ENCODE data around the gene MRPS2. TPM values are rescaled to one million over a fixed set of nuclear protein-coding genes. Genes with fewer than 3 reads are reported as not detected.

MRPS2 gene
- total RNA-seq, 1 experiment from 2014 or later, result 84.4 TPM

- Histone ChIP-seq H4K20me1 (ENCODE audit: insufficient read depth) (no peaks in the 10 kb centered on the region), H3K4me3 (no peak overlapping the region), H3K79me2 (ENCODE audit: low read depth) (no peaks in the 10 kb centered on the region), H3K4me1 (replicated peaks; ENCODE audit: insufficient read depth) (no peaks in the 10 kb centered on the region), H3K4me2 (no peak overlapping the region), H3K27ac (no peak overlapping the region), H3K9me3 (ENCODE audit: insufficient read depth, low read depth) (no peaks in the 10 kb centered on the region), H3K9me2 (ENCODE audit: insufficient read depth) (no peaks in the 10 kb centered on the region), H2AFZ (no peak overlapping the region), H3F3A (ENCODE audit: insufficient read depth, low read depth) (no peaks in the 10 kb centered on the region), H3K27me3 (ENCODE audit: insufficient read depth, low read depth) (peaks cover 60% of the 10 kb centered on the region), H3K36me3 (ENCODE audit: low read depth) (no peaks in the 10 kb centered on the region)
- ChIA-PET POLR2A (ENCODE audit: unreplicated experiment) (no interaction called here), CTCF (no interaction called here)
- intact Hi-C loops (cut with micrococcal nuclease; ENCODE audit: unreplicated experiment), result no loop called here
- DNase-seq, result no peak
- no TSS peak for BruUV-seq (replicated peaks)
- TF ChIP-seq EZH2 (IDR thresholded peaks at IDR 0.05; ENCODE audit: low read depth), result no peak
- no peak for TF ChIP-seq CTCF (conservative IDR thresholded peaks at IDR 0.05)
Measured at GRCh38 chr9:135521608-135522095, 21.2 kb downstream of the MRPS2 start.

GRCh38 chr9:135522137-135522877 is 21.8 kb downstream of the MRPS2 start:
- Histone ChIP-seq H3K9me3 (ENCODE audit: insufficient read depth, low read depth) (no peaks in the 10 kb centered on the region), H4K20me1 (ENCODE audit: insufficient read depth) (no peaks in the 10 kb centered on the region), H3K79me2 (ENCODE audit: low read depth) (no peaks in the 10 kb centered on the region), H3K4me3 (no peak overlapping the region), H3K9me2 (ENCODE audit: insufficient read depth) (no peaks in the 10 kb centered on the region), H3K27me3 (ENCODE audit: insufficient read depth, low read depth) (peaks cover 62% of the 10 kb centered on the region), H3K27ac (no peak overlapping the region), H3K4me1 (replicated peaks; ENCODE audit: insufficient read depth) (no peaks in the 10 kb centered on the region), H3K4me2 (no peak overlapping the region), H3F3A (ENCODE audit: insufficient read depth, low read depth) (no peaks in the 10 kb centered on the region), H3K36me3 (ENCODE audit: low read depth) (no peaks in the 10 kb centered on the region), H2AFZ (no peak overlapping the region)
- TF ChIP-seq EZH2 (IDR thresholded peaks at IDR 0.05; ENCODE audit: low read depth) (no peak), CTCF (conservative IDR thresholded peaks at IDR 0.05) (no peak)
- ChIA-PET CTCF (no interaction called here), POLR2A (ENCODE audit: unreplicated experiment) (no interaction called here)
- intact Hi-C loops (cut with micrococcal nuclease; ENCODE audit: unreplicated experiment), result no loop called here
- no peak for DNase-seq
- no TSS peak for BruUV-seq (replicated peaks)

DNA sequence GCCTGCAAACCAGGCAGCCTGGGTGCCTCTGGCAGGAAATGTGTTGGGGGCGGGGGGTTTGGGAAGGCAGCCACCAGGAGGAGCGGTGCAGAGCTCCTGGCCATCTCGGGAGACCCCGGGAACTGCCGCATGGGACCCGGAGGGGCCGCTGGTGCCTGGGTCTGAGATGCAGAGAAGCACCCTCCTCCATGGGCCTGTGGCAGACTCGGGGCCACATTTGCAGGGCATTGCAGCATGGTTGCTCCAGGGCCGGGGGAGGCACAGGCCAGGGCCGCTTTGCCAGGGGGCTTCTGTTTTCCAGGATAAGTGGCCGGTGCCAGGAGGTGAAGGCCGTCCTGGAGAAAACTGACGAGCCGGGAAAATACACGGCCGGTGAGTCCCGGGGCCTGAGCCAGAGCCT is 22.4 kb downstream of the MRPS2 start:
- H4K20me1 ChIP-seq (ENCODE audit: insufficient read depth), result no peaks in the 10 kb centered on the region
- POLR2A ChIA-PET (ENCODE audit: unreplicated experiment), result no interaction called here
- no peaks in the 10 kb centered on the region for H3K79me2 ChIP-seq (ENCODE audit: low read depth)
- H3K27ac ChIP-seq, result no peak overlapping the region
- no peak overlapping the region for H3K4me2 ChIP-seq
- no peak overlapping the region for H2AFZ ChIP-seq
- H3F3A ChIP-seq (ENCODE audit: insufficient read depth, low read depth), result no peaks in the 10 kb centered on the region
- no peaks in the 10 kb centered on the region for H3K4me1 ChIP-seq (replicated peaks; ENCODE audit: insufficient read depth)
- H3K27me3 ChIP-seq (ENCODE audit: insufficient read depth, low read depth), result peaks cover 56% of the 10 kb centered on the region
- H3K9me3 ChIP-seq (ENCODE audit: insufficient read depth, low read depth), result no peaks in the 10 kb centered on the region
- intact Hi-C loops (cut with micrococcal nuclease; ENCODE audit: unreplicated experiment), result no loop called here
- no peaks in the 10 kb centered on the region for H3K36me3 ChIP-seq (ENCODE audit: low read depth)
- no TSS peak for BruUV-seq (replicated peaks)
- CTCF ChIA-PET, result no interaction called here
- no peaks in the 10 kb centered on the region for H3K9me2 ChIP-seq (ENCODE audit: insufficient read depth)
- no peak for TF ChIP-seq EZH2 (IDR thresholded peaks at IDR 0.05; ENCODE audit: low read depth)
- no peak for TF ChIP-seq CTCF (conservative IDR thresholded peaks at IDR 0.05)
- no peak for DNase-seq
- no peak overlapping the region for H3K4me3 ChIP-seq
